HG03558 (cell line): ENCODE measurements around the gene F2RL3.

Experiments
- ATAC-seq: cut with Tn5 transposase; IDR thresholded peaks from one replicate; pipeline ENCODE4 v1.9.1; 2021; ENCODE audit warnings: moderate number of reproducible peaks; ENCODE audit not compliant: unreplicated experiment; ENCODE audit errors: extremely low read depth

The F2RL3 gene

DNA sequence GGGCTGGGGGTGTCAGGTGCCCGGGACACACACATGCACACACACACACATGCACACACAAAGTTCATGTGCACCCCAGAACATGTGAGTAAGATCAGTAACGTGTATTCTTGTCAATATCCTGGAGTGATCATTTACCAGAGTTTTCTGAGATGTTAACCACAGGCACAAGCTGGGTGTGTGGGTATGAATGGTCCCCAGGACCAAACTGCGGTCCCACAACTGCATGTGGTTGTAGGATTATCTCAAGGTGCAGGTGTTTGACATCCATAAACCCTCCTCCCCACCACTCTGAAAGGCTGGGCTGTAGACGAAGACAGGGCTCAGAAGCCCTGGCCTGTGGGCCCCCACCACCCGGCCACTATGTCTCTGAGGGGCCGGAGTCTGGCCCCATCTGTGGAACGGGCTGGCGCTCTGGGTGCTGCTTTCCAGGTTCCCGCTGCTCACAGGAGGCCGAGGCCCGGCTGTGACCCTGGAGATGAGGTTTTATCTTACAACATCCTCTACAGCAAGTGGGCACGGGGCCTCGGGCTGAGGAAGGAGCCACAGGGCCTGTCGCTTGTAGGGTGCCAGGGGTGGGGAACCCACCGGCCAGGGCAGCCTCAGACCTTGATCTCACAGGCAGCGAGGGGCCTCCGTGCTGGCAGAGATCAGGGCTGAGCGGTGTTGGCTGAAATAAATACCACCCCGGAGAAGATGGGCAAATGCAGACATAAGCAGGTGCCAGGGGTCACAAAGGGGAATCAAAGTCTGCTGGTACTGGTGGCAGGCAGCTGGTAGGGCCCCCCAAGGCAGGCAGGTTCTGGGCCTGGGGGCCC, 4.3 kb downstream of the F2RL3 start:
- ATAC-seq = no peak

DNA sequence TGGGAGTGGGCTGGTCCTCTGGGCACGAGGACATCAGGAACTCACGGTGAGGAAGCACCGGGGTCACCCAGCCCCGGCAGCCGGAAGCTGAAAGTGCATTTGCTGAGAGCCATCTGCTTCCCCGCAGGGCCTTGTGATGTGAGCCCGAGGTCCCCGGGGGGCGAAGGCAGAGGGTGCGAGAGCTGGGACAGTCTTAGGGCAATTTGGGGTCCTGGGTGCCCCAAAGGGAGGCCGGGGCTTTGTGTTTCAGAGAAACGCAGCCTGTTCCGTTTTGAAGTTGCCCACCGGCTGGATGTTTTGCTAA, 4.8 kb downstream of the F2RL3 start:
- no peak for ATAC-seq

DNA sequence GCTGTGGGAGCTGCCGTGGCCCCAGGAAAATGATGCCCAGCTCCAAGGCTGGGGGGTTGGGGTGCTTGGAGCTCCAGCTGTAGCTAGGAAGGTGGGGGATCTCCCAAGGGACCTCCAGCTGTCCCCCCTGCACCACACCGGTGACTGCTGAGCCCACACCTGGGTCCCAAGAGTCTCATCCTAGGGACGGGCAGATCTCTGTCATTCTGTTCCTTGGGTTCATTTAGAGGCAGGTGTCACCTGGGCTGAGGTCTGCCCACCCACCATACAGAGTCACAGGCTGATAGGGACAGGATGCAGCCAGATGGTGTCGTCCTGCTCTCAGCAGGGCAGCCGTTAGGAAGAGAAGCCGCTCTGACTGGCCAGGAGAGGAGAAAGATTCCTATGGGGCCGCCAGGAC, 5.3 kb downstream of the F2RL3 start:
- ATAC-seq = no peak

DNA sequence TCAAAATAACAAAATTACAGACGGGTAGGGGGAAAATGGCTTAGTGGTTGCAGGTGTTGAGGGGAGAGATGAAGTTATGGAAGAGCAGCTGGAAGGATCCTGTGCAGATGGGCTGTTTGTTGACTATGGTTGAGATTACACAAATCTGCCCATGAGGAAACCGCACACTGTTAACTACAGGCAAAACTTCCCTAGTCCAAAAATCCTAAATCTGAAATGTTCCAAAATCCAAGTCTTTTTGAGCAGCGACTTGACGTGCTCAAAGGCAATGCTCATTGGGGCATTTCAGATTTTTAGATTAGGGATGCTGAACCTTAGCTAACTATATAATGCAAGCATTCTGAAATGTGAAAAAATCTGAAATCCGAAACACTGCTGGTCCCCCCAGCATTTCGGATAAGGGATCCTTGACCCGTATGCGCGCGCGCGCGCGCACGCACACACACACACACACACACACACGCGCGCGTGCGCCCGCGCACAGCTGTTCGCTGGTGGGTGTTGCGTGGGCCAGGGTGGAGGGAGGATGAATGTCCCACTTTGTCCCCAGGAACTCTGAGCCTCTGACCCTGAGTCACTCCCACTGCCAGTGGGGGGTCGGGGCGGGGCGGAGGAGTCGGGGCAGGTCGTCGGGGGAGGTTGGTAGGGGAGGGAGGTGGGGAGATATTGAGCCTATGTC, 6.8 kb downstream of the F2RL3 start:
- no peak for ATAC-seq

DNA sequence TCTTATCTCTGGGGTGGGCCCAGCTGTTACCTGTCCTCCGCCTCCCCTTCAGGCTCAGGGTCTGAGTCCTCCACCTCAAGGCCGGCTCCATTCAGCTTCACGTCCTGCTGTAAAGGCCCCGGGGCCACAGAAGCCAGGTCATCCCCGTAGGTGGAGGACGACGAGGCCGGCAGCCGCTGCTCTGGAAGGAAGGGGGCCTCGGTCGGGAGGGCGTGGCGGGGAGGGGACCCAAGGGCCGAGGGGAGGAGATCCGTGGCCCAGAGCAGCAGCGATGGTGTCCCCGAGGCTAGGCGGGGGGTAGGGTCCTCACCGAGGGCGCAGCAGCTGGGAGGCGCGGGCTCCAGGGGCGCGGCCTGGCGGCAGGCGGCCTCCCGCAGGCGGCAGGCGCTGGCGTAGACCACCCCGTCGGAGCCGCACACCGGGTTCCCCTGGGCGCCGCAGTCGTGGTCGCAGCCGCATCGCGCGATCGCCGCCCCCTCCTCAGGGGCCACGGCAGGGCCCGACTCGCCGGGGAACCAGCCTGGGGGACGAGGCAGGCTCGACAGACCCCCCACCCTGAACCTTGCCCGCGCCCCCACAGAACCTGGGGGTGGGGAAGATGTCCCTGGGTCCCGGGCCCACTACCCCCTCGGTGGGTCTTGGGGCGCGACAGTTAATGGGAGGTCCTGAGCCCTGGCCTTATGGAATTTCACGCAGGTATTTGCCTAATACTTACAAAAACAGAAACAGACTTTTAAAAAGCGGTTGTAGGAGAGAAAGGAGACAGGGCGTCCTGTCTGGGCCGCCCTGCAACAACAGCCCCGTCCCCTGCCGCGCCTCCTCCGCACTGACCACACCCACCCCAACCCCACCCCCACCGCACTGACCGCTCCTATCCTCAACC, 7.6 kb downstream of the F2RL3 start:
- no peak for ATAC-seq

DNA sequence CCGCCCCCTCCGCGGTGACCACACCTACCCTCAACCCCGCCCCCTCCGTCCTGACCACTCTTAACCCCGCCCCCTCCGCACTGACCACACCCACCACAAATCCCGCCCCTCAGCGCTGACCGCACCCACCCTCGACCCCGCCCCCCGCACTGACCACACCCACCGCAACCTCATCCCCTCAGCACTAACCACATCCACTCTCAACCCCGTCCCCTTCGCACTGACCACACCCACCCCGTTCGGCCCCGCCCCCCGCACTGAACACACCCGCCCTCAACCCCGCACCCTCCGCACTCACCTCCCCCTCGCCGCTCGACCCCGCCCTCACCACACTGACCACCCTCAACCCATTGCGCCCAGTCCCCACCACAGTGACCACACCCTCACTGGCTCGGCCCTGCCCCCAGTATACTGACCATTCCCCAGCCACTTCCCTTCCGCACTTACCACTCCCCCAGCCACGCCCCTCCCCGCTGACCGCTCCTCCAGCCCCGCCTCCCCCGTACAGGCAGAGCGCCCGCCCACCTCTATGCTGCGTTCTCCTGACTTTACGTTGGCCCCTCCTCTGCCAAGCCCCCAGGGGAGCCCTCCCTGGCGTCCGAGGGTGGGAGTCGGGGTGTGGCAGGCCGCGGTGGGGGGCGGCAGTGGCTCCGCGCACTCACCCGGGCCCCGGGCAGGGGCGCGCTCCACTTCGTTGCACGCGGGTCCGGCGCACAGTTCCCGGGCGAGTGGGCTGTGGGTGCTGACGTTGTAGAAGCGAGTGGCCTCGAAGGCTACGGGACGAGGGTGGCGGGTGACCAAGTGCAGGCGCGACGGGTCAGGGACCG, 8.4 kb downstream of the F2RL3 start:
- no peak for ATAC-seq

DNA sequence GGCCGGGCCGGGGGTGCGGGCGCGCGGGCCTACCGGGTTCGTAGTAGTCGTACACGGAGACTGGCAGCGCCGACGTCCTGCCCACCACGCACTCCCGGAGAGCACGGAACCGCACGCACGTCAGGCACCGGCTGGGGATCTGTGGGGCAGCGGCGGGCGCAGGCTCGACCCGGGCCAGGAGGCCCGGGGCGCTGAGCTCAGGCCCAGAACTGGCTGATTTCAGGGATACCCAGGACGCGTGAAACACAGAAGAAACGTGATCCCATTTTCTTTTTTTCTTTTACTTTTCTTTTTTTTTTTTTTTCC, 9.0 kb downstream of the F2RL3 start:
- ATAC-seq = no peak

DNA sequence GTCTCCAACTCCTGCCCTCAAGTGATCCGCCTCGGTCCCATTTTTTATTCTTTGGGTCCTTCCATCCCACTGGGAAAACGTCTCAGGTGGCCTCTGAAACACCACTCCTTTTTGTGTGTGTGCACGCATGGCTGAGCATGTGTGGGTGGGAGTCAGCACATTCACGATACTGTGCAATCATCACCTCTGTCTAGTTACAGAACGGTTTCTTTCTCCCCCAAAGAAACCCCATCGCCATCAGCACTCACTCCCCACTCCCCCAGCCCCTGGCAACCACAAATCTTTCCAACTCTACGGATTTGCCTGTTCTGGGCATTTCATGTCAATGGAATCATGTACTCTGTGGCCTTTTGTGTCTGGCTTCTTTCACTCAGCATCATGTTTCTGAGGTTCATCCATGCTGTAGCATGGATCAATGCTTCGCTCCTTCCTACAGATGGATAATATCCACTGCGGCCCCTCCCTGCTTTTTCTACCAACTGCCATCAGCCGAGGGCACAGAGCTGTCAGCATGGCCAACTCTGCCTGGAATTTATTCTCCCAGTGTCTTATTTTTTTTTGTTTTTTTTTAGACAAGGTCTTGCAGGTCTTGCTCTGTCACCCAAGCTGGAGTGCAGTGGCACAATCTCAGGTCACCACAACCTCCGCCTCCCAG, 9.7 kb downstream of the F2RL3 start:
- ATAC-seq = no peak

DNA sequence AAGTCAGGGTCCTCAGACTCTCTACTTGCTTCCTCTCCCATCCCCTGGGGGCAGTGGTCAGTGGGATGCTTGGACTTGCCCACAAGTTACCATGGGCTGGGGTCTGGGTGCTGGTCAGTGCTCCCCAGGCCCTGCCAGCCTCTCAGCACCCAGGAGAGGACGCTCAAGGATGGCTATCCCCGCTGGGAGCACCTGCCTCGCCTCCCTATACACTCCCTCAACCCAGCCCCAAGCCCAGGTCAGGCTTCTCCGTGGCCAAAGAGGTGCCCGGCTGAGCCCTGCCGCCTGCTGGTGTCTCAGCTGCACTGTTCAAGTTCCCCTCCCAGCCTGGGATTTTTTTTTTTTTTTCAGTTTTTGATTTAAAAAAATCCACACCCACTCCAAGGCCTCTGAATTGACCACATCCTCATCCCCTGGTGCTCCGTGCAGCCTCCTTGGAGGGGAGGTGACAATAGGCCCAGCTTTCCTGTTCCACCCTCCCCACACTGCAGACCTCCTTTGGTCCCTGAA, 10.8 kb downstream of the F2RL3 start:
- no peak for ATAC-seq

DNA sequence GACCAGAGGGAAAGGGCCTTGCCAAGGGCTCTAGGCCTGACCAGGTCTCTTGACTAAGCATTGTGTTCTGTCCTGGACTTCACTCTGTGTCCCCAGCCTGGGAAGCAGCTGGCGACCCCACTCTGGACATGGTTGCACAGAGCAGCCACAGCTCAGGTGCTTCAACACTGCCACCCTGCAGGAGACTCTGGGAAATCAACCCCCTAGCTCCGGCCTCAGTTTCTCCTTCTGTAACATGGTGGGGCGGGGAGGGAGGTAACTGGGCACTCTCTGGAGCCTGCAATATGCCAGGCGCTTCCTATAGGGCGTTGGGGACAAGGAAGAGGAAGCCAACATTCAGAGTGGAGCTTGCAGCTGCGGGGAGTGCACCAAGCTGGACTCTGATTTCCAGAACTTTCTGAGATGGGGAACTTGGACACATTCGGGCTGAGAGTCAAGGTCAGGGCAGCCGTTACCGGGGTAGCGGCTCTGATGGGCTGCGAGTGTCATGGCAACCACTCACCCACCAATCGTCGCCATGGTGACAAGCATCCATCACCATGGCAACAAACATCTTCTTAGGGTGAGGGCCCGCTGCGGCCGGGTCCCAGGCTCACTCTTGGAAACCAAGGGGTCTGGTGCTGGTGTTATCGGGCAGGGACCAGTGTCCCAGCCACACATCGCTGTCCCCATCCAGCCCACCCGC, 12.8 kb downstream of the F2RL3 start:
- no peak for ATAC-seq

DNA sequence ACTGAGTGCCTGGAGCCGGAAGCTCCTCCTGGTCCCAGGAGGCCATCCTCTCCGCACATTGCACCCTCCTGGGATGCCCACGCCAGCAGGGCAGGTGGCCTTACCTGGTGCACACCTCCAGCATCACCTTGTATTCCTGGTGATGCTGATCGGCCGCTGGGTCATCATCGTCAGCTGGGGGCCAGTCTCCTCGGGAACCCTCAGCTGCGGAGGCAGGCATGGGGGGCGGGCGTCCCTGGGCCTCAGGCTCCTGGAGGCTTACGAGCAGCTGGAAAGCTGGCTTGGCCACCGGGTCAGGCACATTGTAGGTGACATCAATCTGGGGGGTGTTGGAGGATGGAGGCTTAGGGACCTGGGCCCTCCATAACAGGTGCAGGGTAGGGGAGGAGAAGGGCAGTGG, 13.7 kb downstream of the F2RL3 start:
- no peak for ATAC-seq

DNA sequence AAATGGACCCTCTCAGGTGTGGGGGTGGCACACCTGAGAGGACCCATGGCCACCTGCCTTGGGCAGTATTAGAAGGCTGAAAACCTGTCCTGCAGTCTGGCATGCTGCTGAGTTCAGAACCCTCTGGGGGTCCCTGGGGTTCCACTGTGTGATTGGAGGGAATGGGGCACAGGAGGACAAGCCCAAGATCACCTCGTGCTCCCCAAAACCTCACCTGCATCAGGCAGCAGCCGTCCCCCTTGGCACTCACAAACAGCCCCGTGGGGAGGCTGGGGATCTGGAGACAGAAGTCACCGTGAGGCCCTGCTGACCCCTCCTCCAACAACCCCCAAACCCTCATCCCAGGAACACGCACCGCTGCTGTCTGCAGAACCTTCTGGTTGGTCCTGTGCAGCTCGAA, 14.5 kb downstream of the F2RL3 start:
- ATAC-seq = no peak

DNA sequence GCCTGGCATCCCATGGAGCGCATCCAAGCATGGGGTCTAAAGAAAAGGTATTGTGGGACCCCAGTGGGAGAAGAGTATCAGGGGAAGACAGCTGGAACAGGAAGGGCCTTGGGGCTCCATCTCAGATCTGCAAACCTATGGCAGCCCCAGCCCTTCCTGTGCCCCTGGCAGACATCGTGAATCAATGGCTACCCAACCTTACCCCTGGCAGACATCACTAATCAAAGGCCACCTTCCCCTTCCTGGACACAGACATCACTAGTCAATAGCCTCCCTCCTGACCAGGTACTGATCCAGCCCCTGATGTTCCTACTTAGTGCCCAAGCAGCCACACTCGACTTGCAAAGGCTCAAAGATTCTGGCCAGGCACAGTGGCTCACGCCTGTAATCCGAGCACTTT, 15.8 kb downstream of the F2RL3 start:
- ATAC-seq = no peak

DNA sequence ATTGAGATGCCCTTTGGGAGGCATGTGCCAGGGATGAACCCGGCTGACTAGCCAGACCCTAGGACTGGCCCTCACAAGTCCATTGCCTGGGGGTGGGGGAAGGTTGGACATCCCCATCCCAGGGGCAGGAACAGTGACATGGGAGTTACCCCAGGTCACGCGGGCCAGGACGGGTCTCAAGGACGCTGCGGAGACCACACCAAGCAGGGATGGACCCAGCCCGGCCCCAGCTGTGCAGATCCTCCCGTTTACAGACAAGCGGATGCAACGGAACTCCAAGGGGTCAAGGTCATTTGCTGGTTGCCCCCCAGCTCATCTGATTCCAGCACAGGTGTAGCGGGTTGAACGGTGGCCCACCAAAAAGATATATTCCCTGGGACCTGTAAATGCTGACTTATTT, 20.0 kb downstream of the F2RL3 start:
- ATAC-seq = no peak

DNA sequence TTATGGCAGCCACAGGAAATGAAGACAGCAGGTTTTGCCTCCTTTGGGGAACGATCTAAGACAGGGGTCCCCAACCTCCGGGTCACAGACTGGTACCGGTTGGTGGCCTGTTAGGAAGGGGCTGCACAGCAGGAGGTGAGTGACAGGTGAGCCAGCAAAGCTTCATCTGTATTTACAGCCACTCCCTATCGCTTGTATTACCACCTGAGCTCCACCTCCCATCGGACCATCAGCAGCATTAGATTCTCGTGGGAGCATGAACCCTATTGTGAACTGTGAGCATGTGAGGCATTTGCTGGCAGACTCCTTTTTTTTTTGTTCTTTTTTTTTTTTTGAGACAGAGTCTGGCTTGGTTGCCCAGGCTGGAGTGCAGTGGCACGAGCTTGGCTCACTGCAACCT, 22.2 kb downstream of the F2RL3 start:
- no peak for ATAC-seq

DNA sequence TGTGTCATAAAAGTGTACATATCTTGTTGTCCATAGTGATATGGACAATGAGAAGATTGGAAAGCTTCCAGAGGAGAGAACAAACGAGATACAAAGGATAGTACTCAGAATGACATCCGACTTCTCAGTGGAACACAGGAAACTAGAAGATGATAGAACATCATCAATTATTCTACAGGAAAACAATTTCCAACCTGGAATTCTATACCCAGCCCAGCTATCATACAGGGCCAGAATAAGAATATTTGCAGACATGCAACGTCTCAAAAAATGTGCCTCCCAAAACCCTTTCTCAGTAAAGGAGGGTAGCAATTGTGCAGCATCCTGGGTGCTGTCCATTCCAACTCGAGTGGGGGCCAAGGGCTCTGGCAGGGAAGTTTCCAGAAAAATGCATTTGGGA, 24.0 kb downstream of the F2RL3 start:
- no peak for ATAC-seq

DNA sequence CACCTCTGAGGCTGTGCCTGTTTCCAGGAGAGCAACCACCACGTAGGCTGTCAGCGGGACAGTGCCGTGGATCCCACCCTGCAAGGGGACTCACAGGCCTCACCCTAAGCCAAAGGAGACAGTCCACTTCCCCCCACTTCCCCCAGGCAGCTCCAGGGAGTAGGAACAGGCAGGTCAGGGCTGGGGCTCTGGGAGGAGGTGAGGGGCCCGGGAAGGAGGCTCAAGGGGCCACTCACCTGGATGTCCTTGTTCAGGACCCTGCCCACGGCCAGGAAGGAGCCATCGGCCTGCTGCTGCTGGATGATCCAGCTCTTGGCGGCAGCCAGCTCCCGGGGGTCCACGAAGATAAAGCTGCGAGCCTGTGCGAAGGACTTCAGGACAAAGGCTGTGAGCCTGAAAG, 25.6 kb downstream of the F2RL3 start:
- no peak for ATAC-seq

DNA sequence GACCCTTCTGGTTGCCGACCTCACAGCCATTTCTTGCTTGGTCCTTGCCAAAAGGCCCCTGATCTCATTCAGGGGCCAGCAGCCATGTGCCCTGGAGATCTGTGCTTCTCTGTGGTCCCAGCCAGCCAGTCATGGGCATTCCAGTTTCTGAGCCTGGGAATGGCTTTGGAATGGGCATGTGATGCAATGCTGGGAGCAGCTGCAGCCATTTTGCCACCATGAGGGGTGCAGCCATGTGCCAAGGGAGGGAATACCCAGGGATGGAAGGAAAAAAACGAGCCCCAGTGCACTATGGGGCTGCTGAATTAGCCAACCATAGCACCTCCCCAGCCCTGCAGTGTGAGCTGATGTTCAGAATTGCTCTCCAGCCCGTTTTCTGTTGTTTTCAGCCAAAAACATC, 26.3 kb downstream of the F2RL3 start:
- ATAC-seq = no peak

DNA sequence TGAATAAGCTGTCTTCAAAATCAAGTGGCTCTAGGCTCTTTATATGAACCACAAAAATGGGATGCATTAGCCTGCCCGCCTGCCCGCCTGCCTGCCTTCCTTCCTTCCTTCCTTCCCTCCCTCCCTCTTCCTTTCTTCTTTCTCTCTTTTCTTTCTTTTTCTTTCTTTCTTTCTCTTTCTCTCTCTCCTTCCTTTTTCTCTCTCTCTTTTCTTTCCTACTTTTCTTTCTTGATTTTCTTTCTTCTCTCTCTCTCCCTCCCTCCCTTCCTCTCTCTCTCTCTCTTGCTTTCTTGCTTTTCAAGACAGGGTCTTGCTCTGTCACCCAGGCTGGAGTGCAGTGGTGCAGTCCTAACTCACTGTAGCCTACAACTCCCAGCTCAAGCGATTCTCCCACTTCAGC, 26.9 kb downstream of the F2RL3 start:
- ATAC-seq = no peak
